Upper lobe of right lung (tissue), 1 donor: ENCODE measurements around the gene ATP1A1. TPM values are rescaled to one million over a fixed set of nuclear protein-coding genes. Genes with fewer than 3 reads are reported as not detected.
A peak's percentile ranks its signal among the peaks of the same experiment; 100 is the strongest.

Experiments
- ATAC-seq: fragments of 200-7000 bp; cut with Tn5 transposase; one replicate; pipeline ENCODE4 v1.9.1; 2020; ENCODE audit warnings: mild to moderate bottlenecking, moderate library complexity
- DNase-seq: peaks from one replicate; pipeline ENCODE4 v3.0.0-alpha.2; 2020
- H3K27ac ChIP-seq: fragments of 200-600 bp; one replicate; pipeline ENCODE4 v1.8.0; 2022
- H3K27me3 ChIP-seq: fragments of 200-600 bp; one replicate; pipeline ENCODE4 v1.8.0; 2022; ENCODE audit warnings: mild to moderate bottlenecking
- H3K36me3 ChIP-seq: fragments of 200-600 bp; one replicate; pipeline ENCODE4 v1.8.0; 2022
- H3K4me1 ChIP-seq: fragments of 200-600 bp; one replicate; pipeline ENCODE4 v1.8.0; 2022
- H3K4me3 ChIP-seq: fragments of 200-600 bp; one replicate; pipeline ENCODE4 v1.8.0; 2022; ENCODE audit warnings: mild to moderate bottlenecking
- H3K9me3 ChIP-seq: fragments of 200-600 bp; one replicate; pipeline ENCODE4 v1.8.0; 2022
- intact Hi-C: fragments of 100-400 bp; cut with DNase I; formaldehyde crosslinking; loops from one replicate; pipeline ENCODE4 v1.11.0; 2022
- long read RNA-seq: library from polyadenylated mRNA; unstranded; transcript quantifications from one replicate; pipeline ENCODE4 v2.0.0, GENCODE V29; 2021
- total RNA-seq: library from RNA; stranded (reverse); fragmentation: NEBNext Ultra II Directional; extraction: Animal tissue kit (Norgen Biotek cat#: 25700); gene quantifications from one replicate; pipeline ENCODE4 v1.2.1, GENCODE V29; 2021
- TF ChIP-seq, protein P1 (sequence below): fragments of 200-600 bp; IDR thresholded peaks from one replicate; pipeline ENCODE4 v1.8.0; 2022; ENCODE audit warnings: antibody characterized with exemption
- donor health status: DM: no; HTN: yes; CAD: no; lungs with severe emphysema.

Gene ATP1A1
- total RNA-seq, result 628 TPM
- long read RNA-seq, transcript ATP1A1-211 (23 exons, 3,763 nt), result minor isoform, 5 of 546 reads
- long read RNA-seq, transcript ATP1A1-201 (23 exons, 3,654 nt), result major isoform, 408 of 546 reads
- long read RNA-seq, transcript ATP1A1-208 (3 exons, 1,728 nt), result minor isoform, 12 of 546 reads
- long read RNA-seq, partial matches to known transcripts, result 87 of 546 reads
- long read RNA-seq, other reads (novel, unspliced or antisense), result 34 of 546 reads

DNA sequence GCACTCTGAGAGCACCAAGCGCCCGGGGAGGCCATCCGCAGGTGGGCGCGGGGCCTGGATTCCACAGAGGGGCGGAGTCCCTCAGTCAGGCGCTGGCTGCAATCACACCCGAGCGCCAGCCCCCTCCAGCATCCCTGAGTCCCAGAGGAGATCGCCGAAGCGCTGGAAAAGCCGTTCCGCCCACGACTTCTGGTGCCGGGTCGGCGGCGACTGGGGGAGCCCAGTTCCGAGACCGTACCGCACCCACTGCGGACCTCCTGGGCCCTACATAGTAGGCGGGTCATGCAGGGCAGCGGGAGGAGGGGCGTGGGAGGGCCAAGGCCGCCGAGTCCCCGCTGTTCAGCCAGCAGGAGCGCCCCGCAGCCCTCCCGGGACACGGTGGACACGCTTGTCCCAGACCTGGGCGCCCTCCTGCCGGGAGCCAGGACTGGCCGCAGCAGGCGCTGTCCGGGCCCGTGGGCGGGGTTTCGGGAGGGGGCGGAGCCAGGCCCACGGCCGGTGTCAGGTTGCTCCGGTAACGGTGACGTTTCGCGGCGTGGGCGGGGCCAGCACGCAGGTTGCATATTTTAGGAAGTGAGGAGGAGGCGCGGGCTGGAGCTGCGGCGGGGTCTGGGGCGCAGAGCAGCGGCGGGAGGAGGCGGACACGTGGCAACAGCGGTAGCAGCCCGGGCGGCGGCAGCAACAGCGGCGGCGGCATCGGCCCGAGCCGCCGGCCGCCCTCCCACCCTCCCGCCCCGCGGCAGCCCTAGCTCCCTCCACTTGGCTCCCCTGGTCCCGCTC lies at the start of gene ATP1A1:
TSS of gene ATP1A1 (plus strand) at position 594 of the 780 bp plus-strand sequence. CDS start 268 bp downstream, outside the sequence.
- Histone ChIP-seq H3K4me1 (peaks cover 39% of the 10 kb centered on the region), H3K4me3 (peak within 1 kb of the TSS; percentile 87), H3K36me3 (no peaks in the 10 kb centered on the region), H3K27me3 (no peaks in the 10 kb centered on the region), H3K9me3 (no peaks in the 10 kb centered on the region), H3K27ac (peak within 1 kb of the TSS; percentile 96)
- TF ChIP-seq, protein P1, sequence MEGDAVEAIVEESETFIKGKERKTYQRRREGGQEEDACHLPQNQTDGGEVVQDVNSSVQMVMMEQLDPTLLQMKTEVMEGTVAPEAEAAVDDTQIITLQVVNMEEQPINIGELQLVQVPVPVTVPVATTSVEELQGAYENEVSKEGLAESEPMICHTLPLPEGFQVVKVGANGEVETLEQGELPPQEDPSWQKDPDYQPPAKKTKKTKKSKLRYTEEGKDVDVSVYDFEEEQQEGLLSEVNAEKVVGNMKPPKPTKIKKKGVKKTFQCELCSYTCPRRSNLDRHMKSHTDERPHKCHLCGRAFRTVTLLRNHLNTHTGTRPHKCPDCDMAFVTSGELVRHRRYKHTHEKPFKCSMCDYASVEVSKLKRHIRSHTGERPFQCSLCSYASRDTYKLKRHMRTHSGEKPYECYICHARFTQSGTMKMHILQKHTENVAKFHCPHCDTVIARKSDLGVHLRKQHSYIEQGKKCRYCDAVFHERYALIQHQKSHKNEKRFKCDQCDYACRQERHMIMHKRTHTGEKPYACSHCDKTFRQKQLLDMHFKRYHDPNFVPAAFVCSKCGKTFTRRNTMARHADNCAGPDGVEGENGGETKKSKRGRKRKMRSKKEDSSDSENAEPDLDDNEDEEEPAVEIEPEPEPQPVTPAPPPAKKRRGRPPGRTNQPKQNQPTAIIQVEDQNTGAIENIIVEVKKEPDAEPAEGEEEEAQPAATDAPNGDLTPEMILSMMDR, result no peak
- peak; percentile 100 for DNase-seq
- peak; percentile 88 for ATAC-seq
- intact Hi-C loops, result no loop called here

DNA sequence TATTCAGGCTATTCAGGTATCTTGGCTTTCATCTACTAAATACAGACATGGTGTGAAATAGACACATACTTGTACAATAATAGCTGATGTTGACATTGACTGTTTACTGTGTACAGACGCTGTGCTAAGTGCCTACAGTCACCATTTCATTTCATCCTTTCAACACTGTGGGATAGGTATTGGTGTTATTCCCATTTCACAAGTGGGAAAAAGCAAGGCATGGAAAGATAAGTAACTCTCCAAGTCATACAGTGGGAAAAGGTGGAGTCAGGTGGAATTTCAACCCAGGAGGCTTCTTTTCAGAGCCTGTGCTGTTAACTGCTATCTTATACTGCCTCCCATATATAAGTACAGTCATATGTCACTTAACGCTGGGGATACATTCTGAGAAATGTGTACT lies 49.6 kb upstream of the ATP1A1 start:
- DNase-seq, result no peak
- intact Hi-C loops, result no loop called here
- no peak for ATAC-seq

DNA sequence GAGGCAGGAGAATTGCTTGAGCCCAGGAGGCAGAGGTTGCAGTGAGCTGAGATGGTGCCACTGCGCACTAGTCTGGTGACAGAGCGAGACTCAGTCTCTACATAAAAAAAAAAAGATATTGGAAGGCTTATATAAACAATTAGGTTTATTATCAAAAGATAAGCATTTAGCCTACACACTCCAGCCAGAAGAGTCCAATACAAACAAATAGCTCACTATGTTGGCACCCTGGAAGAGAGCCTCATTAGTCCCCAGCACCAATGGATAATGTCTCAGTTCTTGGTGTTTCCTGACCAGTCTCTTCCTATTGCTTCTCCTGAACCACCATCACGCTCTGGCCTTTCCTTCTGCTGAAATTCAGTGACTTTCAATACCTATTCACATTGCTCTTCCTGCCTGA lies 48.6 kb upstream of the ATP1A1 start:
- no peak for ATAC-seq

More for the DNA sequence above, 49.6 kb upstream of the ATP1A1 start:
- Histone ChIP-seq H3K36me3 (no peaks in the 10 kb centered on the region), H3K27me3 (no peaks in the 10 kb centered on the region), H3K4me1 (no peaks in the 10 kb centered on the region), H3K4me3 (no peak overlapping the region), H3K9me3 (no peaks in the 10 kb centered on the region), H3K27ac (no peak overlapping the region)
- TF ChIP-seq, protein P1, result no peak

DNA sequence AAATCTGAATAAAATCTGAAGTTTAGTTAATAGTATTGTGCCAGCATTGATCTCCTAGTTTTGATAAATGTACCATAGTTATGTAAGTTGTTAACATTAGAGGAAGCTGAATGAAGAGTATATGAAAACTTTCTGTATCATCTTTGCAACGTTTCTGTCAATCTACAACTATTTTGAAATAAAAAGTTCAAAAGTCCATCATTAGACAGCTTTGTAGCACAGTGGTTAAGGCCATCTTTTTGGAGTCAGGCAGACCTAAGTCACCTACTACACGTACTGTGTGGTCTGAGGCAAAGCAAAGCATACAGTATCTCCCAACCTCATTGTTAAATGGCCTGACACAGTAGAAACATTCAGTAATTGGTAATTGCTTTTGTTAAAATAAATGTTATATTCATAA lies 47.9 kb upstream of the ATP1A1 start:
- H3K4me3 ChIP-seq, result no peak overlapping the region
- intact Hi-C loops, result no loop called here
- no peak for ATAC-seq
- no peaks in the 10 kb centered on the region for H3K27me3 ChIP-seq
- no peak overlapping the region for H3K27ac ChIP-seq
- H3K9me3 ChIP-seq, result no peaks in the 10 kb centered on the region
- TF ChIP-seq, protein P1, result no peak
- no peaks in the 10 kb centered on the region for H3K4me1 ChIP-seq
- DNase-seq, result no peak
- no peaks in the 10 kb centered on the region for H3K36me3 ChIP-seq

More for the DNA sequence above, 48.6 kb upstream of the ATP1A1 start:
- Histone ChIP-seq H3K27me3 (no peaks in the 10 kb centered on the region), H3K4me1 (no peaks in the 10 kb centered on the region), H3K27ac (no peak overlapping the region), H3K36me3 (no peaks in the 10 kb centered on the region), H3K4me3 (no peak overlapping the region), H3K9me3 (no peaks in the 10 kb centered on the region)
- TF ChIP-seq, protein P1, result no peak
- intact Hi-C loops, result no loop called here
- no peak for DNase-seq

DNA sequence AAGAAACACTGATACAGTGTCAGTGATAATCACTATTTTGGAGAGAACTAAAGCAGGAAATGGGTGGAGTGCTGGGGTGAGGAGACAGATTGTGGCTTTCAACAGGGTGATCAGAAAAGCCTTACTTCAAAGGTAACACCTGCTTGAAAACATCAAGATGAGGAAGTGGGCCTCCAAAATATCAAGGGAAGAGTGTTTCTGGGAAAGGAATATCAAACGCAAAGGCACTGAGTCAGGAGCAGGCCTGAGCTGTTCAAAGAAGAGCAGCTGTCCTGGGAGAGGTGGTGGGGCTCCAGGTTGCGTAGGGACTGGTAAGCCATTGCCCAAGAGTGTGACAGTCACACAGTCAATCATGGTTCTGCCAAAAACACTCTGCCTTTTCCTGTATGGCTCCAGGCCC lies 47.1 kb upstream of the ATP1A1 start:
- no peak for ATAC-seq
- Histone ChIP-seq H3K36me3 (no peaks in the 10 kb centered on the region), H3K4me3 (no peak overlapping the region), H3K27me3 (no peaks in the 10 kb centered on the region), H3K9me3 (no peaks in the 10 kb centered on the region), H3K4me1 (no peaks in the 10 kb centered on the region), H3K27ac (peak overlapping the region; percentile 47)
- TF ChIP-seq, protein P1, result no peak
- DNase-seq, result no peak
- intact Hi-C loops, result no loop called here
